Measurements from ENCODE around the gene NEURL1. TPM values are rescaled to one million over a fixed set of nuclear protein-coding genes. Genes with fewer than 3 reads are reported as not detected.

Gene NEURL1
- total and polyA plus RNA-seq, 4 donors: 0.14 to 2.0 (median 0.74) TPM

- Histone ChIP-seq H3K9ac (ENCODE audit: insufficient read depth in 1 of 2, low read length in 2 of 2) (no peak overlapping the region), H3K4me3 (no peak overlapping the region), H3K4me1 (ENCODE audit: control insufficient read depth in 5 of 5, insufficient read depth in 5 of 5, low read length in 5 of 5) (peaks cover 0 to 9% (median 0%) of the 10 kb centered on the region in 5 donors), H3K36me3 (ENCODE audit: control insufficient read depth in 4 of 4, insufficient read depth in 4 of 4, low read length in 4 of 4) (no peaks in the 10 kb centered on the region), H3K9me3 (ENCODE audit: control insufficient read depth in 4 of 4, insufficient read depth in 3 of 4, low read length in 3 of 4) (peaks cover 0 to 6% (median 0%) of the 10 kb centered on the region in 4 donors), H3K27ac (ENCODE audit: low read depth in 1 of 2, low read length in 1 of 2) (no peak overlapping the region), H3K27me3 (ENCODE audit: control insufficient read depth in 3 of 3, insufficient read depth in 3 of 3, low read length in 2 of 3) (no peaks in the 10 kb centered on the region)
- no peak for ATAC-seq (ENCODE audit: insufficient read depth, low FRiP score)
- 0 to 73% methylated on average over 1 of the region's 1 CpG for WGBS, 2 donors
- DNase-seq: peak in 1 of 3 donors; percentile 21
- TF ChIP-seq CTCF (IDR thresholded peaks at IDR 0.05; ENCODE audit: control extremely low read depth, extremely low read depth): no peak
These were observed 46.2 kb downstream of the NEURL1 start for GRCh38 chr10:103539751-103540150.

- ATAC-seq (ENCODE audit: insufficient read depth, low FRiP score): no peak
- no peak for DNase-seq
- H3K9ac ChIP-seq (ENCODE audit: insufficient read depth in 1 of 2, low read length in 2 of 2): no peak overlapping the region
- no peak overlapping the region for H3K27ac ChIP-seq (ENCODE audit: low read depth in 1 of 2, low read length in 1 of 2)
- no peak for TF ChIP-seq CTCF (IDR thresholded peaks at IDR 0.05; ENCODE audit: control extremely low read depth, extremely low read depth)
- WGBS, 2 donors: 84 to 90% methylated on average over 4 of the region's 4 CpGs
- no peaks in the 10 kb centered on the region for H3K36me3 ChIP-seq (ENCODE audit: control insufficient read depth in 4 of 4, insufficient read depth in 4 of 4, low read length in 4 of 4)
- peaks cover 0 to 3% (median 0%) of the 10 kb centered on the region in 4 donors for H3K9me3 ChIP-seq (ENCODE audit: control insufficient read depth in 4 of 4, insufficient read depth in 3 of 4, low read length in 3 of 4)
- H3K4me3 ChIP-seq: no peak overlapping the region
- peaks cover 0 to 9% (median 0%) of the 10 kb centered on the region in 5 donors for H3K4me1 ChIP-seq (ENCODE audit: control insufficient read depth in 5 of 5, insufficient read depth in 5 of 5, low read length in 5 of 5)
- no peaks in the 10 kb centered on the region for H3K27me3 ChIP-seq (ENCODE audit: control insufficient read depth in 3 of 3, insufficient read depth in 3 of 3, low read length in 2 of 3)
These were observed 47.2 kb downstream of the NEURL1 start for GRCh38 chr10:103540722-103541121.

GRCh38 chr10:103541616-103542015 lies 48.1 kb downstream of the NEURL1 start:
- H3K9me3 ChIP-seq (ENCODE audit: control insufficient read depth in 4 of 4, insufficient read depth in 3 of 4, low read length in 3 of 4): peaks cover 0 to 3% (median 0%) of the 10 kb centered on the region in 4 donors
- no peak for TF ChIP-seq CTCF (IDR thresholded peaks at IDR 0.05; ENCODE audit: control extremely low read depth, extremely low read depth)
- peaks cover 0 to 9% (median 0%) of the 10 kb centered on the region in 5 donors for H3K4me1 ChIP-seq (ENCODE audit: control insufficient read depth in 5 of 5, insufficient read depth in 5 of 5, low read length in 5 of 5)
- no peaks in the 10 kb centered on the region for H3K36me3 ChIP-seq (ENCODE audit: control insufficient read depth in 4 of 4, insufficient read depth in 4 of 4, low read length in 4 of 4)
- DNase-seq (no peak), ATAC-seq (ENCODE audit: insufficient read depth, low FRiP score) (no peak)
- no peak overlapping the region for H3K9ac ChIP-seq (ENCODE audit: insufficient read depth in 1 of 2, low read length in 2 of 2)
- 92 to 98% methylated on average over 3 of the region's 3 CpGs for WGBS, 2 donors
- no peak overlapping the region for H3K4me3 ChIP-seq
- no peak overlapping the region for H3K27ac ChIP-seq (ENCODE audit: low read depth in 1 of 2, low read length in 1 of 2)
- no peaks in the 10 kb centered on the region for H3K27me3 ChIP-seq (ENCODE audit: control insufficient read depth in 3 of 3, insufficient read depth in 3 of 3, low read length in 2 of 3)
